CD4-positive, alpha-beta T cell treated with Interleukin-21 for 1 hour (primary cell): Measurements from ENCODE around the gene CCDC80.
A peak's percentile ranks its signal among the peaks of the same experiment; 100 is the strongest.

Experiments
- DNase-seq: peaks from one replicate; pipeline ENCODE4 v3.0.0-alpha.2; 2020

The CCDC80 gene

DNA sequence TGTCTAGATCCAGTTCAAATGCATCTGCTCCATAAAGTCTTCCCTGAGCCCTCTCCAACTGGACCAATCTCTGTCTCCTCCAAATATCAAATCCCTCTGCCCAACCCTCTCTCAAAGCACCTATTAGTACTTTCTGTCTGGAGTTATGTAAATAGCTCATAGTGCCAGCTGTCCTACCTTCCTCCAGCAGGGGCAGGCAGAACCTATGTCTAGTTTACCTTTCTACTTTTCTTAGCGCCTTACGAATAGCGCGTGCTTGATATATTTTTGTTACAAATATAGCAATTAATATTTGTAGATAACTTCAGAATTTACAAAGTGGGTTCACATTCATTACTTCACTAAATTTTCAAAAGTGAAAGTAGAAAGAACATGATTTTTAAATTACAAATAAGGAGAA is 14.0 kb upstream of the CCDC80 start:
- no peak for DNase-seq

DNA sequence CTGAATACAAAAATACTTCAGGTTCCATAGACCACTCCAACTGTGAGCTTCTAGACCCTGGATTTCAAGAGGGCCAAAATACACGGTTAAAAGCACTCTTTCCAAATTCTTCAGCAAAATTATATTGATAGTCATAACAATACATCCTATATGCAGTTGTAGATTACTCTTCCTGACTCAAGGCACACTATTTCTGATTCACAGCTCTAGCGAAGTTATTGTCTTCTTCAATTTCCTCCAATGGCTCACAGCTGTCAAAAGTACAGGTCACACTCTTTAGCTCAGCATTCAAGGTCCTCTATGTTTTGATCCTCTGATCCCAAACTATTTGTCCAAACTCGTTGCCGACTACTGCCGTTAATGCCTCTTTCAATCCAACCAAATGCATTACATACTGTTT is 13.5 kb upstream of the CCDC80 start:
- no peak for DNase-seq

DNA sequence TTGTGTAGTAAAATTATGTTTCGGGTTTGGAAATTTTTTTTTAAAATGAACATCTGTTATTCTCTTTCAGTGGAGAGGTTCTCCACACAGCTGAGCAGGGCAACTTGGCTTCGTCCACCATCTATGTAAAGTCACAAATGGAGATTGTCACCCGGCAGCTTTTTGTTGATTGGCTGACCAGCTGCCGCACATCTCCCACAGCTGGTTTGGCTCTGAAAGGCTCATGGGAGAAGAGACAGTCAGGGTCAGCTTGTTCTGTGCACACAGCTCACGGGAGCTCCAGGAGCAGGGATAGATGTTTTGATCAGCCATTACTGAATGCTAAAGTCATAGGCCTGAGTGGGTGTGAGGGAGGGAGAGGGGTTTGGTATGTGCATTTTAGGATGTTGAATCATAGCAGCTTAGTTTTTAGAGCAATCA is 12.9 kb upstream of the CCDC80 start:
- no peak for DNase-seq

DNA sequence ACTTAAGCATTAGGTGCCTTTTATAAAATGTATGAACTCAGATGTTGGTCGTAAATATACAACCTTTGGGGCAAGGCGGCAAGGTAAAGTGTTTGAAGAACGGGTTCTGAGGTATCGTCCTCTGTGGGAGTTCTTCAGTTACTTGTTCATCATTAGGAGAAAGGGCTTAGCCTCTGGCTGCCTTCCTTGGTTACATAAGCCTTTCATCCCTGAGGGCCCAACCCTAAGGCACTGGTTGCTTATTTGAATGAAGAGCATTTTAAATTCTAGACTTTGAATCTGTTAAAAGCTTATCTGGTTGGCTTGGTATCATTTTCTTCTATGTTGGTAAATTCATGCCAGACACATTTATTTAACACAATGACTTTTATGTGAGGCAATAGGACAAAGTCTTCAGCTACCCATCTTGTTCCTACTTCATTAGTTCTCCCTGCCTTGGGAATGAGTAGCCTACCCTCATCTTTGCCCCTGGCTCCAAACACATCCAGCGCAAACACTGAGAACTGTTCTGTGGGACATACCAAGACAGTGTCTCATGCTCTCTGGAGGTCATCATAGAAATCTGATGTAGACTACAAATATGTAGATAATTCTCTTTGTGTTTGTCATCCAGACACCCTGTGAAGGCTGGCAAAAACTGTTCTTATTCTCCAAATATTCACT is 12.4 kb upstream of the CCDC80 start:
- DNase-seq, result no peak

DNA sequence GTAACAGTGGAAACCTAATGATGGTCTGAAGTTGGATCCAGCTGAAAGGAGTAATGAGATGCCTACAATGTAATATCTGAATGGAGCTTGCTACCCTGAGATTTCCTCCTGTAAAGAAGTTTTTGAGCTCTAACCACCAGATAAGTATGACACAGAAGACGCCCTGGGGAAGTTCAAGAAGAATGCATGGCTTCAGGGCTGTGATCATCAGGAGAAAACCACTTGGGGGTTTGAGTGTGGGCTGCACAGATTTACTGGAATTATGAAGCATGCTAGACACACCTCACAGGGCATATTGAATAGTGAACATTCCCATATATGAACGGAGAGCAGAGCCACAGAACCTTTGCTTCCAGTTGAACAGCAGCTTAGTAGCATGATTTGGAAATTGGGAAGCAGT is 10.6 kb upstream of the CCDC80 start:
- no peak for DNase-seq

DNA sequence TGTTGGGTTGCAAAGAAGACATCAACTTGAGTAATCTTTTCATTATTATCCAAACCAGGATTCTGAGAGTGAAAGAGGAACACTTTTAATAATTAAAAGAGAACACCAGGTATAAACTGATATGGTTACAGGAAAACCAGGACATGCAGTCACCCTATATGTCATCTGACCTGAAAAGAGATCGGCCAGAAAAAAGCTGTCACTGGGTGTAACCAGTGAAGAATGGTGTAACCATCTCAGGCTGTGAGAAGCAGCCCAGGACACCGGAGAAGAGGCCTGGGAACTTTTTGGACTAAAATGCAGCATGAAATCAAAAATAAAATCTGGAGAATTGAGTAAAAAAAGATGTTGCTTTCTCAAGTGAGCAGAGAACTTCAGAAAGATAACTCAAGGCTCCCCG is 10.1 kb upstream of the CCDC80 start:
- no peak for DNase-seq

DNA sequence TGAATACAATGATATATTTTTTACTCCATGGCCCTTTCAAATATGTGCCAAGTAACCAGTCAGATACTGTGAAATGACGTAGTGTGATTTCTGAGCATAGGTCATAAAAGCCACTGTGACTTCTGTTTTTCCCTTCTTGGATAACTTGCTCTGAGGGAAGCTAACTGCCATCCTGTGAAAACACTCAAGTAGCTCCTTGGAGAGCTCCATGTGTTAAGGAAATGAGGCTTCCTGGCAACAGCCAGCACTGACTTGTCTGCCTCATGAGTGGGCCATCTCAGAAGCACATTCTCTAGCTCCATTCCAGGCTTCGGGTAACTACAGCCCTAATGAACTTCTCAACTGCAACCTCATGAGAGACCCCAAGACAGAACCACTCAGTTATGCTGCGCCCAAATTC is 9.5 kb upstream of the CCDC80 start:
- no peak for DNase-seq

DNA sequence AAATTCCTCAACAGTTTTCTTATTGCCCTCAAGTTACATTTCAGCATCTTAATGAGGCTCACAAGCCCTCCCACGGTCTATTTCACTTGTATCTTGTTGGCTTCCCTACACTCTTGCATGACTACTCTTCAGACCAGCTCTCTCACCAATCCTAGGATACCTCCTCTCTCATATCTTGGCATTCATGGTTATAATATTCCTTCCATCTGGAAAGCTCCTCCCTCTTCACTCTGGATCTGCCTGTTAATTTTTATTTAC is 8.5 kb upstream of the CCDC80 start:
- DNase-seq, result no peak

DNA sequence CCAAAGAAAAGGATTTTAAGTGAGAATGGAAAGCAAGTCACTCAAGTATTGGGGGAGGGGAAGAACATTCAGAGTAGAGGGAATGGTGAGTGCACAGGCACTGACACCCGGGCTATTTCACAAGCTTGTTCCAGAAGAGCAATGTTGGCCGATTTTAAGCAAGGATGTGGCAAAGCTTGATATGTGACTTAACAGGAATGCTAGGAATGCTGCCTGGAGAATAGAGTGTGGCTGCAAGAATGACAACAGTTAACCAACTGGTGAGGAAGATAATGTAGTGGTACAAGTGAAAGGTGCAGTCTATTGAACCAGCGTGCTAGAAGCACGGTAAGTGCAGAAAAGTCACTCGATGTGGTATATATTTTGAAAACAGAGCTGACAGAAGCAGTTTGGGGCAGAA is 6.2 kb upstream of the CCDC80 start:
- no peak for DNase-seq

DNA sequence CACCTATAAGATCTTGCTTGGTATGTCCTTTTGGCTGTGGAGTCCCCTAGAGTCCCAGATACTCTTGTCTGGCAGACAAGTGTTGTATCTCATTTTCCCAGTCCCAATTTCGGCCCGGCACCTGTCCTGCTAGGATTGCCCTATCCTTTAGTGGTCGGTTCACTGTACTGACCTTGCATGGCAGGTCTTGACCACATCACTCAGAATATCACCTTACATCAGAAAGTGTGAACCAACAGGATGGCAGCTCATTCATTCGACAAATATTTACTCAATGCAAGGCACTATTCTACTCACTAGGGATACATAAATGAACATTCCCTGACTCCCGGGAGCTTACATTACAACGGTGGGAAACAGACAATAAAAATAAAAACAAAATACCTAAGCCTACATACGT is 5.7 kb upstream of the CCDC80 start:
- no peak for DNase-seq

DNA sequence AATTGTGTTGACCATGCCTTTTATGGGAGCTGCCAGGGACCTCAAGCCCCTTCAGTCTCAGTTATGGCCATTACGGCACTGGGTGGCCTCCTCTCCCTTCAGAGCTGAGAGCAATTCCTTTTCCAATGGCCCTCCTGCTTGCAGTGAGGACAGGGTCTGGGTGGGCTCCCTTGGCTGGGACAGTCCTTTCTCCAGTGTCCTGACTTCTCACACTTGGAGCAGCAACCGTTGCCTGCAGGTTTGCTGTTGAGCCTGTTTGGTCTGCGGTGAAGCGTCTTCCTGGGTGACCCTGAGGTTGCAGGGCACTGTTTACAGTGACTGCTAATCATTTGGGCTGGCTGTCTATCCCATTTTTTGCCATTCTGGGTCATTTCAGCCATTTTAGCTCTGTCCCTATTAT is 3.5 kb upstream of the CCDC80 start:
- DNase-seq, result no peak

DNA sequence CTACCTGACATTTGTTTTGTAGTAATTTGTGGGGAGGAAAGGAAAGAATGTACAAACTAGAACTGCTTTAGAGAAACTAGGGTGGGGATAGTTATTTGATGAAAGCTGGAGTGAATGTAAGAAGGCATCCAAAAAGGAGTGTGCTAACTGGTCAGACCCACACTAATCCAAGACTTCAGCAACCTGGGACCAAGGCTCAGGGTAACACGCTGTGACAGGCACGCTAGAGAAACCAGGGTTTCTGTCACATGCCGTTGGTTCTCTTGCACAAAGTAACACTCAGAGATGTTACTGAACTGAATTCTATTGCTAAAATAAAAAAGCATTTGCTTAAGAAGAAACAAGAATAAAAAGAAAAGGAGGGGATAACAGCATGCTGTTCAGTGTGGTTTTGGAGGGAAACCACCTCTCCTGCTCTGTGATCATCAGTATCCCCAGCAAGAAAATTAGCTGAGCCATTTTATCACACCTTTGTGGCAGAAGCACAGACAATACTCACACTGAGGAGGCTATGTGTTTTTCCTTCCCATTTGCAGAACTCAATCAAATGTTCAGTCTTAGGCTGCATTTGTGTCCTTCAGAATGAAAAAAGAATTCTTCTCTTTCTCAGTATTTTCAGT is 2.8 kb upstream of the CCDC80 start:
- peak; percentile 12 for DNase-seq

DNA sequence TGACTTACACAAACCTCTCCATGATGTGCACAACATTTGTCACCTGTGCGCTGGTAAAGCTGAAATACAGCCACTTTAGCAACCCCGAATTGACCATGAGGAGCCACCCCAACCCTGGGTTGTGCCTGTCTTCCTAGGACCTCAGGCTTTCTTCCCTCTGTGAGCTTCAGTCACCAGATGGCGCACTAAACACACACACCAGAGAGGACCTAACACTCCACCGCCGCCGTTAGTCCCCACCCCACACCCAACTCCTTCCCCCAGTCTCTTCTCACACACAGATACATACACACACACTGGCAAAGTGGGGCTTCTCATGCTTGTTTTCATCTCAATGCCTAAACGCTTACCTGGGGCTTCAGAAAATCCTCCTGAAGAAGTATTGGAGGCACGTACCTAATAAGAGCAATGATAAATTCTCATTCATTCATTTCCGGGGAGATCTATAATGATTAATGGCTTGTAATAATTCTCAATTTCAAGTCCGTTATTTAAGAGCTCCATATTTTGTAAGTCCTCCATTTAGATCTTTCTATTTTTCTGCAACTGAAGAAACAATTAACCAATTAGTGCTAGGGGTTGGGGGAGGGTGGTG is 2.1 kb upstream of the CCDC80 start:
- DNase-seq, result peak; percentile 85

DNA sequence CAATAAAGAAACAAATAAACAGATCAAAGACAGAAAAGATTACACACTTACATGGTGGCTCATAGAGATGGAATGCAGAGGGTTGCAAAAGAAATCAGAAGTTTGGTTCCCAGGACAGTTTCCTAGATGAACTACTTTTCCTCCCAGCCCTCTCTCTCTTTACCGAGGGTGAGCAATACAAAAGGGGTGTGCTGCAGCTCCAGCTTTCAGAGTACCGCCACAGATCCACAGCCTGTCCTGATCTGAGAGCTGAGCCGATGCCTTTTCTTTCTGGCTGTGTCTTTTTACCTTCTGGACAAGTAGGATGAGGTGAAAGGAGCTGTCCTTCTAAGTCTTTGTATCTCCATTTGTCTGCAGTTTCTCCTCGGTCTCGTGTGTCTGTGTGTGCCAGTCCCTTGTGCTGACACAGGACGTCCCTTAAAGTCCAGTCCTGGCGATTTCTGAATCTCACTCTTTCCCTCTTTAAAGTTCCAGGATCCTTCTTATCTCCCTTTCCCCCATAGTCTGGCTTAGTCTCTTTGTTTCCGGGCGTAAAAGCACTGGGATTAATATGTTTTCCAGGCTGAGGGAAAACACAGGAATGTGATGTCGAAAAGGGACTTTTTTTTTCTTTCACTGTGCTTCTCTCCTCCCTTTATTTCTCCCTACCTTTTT is 540 bp downstream of the CCDC80 start:
- no peak for DNase-seq

DNA sequence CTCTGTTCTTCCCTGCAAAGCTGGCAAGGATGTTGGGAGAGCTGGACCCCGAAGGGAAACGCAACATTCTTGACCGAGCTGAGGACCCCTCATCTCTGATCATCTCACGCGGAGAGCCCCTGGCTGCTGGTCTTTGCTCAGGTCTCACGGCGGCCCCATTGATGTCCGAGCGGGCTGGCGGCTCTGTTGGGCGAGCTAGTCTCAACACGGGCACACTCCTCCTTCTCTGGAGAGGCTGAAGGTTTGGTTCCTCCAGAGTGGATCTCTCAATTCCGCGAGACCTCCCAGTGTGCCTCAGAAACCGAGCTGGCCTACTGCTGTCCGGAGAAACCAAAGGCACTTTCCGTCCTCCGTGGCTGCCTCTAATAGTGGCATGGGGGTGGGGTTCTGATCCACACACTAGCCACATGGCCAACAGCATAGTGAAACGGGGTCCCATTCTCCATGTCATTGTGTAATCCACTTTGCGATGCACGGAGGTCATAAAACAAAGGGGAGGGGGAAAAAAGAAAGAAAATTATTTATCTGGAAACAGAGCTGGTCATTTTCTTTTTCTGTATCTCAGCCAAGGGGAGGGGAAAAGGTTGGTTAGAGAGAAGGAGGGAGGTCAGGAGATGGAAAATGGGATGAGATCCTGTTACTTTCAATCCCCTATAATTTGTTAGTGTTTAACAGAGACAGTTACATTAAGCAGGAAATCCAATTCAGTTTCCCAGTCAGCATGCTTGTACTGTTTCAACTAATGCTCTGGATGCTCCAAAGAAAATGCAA is 1.3 kb downstream of the CCDC80 start:
- DNase-seq, result no peak

DNA sequence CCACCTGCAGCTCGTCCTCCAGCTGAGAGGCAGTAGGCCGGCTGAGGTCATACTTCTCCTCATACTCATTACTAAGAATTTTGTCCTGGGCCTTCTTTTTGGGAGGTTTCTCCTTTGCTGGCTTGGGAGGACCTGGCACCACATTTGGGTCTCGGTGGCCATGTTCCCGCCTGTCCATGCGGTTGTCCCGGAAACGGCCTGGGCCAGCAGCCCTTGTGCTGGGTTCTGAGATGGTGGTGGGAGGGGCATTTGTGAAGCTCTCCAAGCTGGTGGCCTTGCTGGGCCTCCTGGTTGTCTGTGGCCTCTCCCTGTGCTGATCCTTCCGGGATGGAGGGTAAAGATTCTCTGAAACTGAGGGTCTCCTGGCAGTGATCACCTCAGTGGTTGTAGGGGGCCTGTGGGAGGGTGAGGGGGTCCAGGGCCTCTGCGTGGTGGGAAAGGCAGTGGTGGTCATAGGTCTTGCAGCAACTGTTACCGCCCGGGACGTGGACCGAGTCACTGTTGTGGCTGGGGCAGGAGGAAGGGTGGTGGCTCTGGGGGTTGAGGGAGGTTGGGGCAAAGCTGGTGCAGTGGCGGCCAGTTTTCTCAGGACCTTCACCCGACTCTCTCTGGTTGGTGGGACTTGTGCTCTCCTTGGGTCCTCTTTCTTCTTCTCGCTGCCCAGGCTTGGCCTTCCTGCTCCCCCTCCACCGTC is 2.5 kb downstream of the CCDC80 start:
- no peak for DNase-seq

DNA sequence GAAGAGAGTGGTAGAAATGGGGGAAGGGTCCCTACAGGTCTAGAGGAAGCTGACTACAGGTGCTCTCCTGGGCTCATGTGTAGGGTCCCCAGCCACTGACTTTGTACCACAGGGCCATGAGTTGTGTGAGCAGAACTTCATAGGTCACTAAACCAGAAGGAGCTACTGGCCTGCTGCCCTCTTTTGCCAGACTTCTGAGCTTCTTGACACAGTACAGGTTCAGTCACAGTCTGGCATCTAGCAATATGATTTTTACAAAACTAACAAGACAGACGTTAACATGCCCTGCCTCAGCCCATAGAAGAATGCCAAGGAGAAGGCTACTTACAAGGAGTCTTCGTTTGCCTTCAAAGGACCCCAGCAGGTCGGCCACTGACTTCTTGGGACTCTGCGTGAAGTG is 3.2 kb downstream of the CCDC80 start:
- no peak for DNase-seq

DNA sequence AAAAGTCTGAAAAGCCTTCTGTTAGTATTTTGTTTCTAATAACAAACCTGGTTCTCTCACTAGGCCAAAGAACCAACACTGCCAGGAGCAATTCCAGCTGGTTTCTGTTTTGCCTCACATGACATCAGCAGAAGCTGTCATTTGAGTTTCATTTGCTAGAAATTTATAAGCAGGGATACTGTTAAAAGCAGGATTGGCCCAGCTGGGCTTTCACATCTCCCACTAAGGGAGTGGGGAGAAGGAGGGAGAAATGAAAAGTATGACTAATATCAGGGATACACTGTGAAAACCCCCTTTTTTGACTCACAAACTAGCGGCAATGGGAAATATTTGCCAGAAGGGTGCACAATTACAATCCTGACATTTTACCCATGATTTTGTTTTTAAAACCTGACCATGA is 5.3 kb downstream of the CCDC80 start:
- DNase-seq, result no peak

DNA sequence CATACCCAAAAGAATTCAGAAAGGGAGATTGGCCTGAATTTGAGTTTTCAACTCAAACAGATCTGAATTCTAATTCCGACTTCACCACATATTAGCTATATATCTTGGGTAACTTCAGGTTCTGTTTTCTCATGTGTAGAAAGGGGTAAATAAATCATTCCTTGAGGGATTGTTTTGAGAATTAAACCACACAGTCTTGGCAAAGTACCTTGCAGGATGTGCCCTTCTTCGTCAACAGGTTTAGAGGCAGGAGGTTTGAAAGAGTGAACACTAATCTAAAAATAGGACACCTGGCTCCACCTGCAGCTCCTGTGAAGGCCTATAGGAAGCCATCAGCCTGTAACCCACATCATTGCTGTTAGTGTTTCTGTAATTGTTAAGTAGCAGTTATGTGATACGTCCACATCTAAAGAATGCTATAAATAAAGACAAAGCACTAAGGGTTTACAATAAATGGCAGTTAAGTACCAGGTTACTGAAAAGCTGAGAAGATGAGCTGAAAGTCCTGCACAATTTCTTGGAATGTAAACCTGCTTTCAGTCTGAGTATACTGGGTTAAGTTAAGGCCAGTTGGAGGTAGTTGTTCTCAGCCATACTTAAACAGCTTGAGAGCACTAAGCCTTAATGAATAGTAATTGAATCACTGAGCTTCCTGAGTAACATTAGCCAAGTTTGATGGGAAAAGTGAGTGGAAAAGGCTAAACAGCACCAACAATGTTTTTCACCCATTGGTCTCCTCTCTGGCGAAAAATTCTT is 6.0 kb downstream of the CCDC80 start:
- no peak for DNase-seq

DNA sequence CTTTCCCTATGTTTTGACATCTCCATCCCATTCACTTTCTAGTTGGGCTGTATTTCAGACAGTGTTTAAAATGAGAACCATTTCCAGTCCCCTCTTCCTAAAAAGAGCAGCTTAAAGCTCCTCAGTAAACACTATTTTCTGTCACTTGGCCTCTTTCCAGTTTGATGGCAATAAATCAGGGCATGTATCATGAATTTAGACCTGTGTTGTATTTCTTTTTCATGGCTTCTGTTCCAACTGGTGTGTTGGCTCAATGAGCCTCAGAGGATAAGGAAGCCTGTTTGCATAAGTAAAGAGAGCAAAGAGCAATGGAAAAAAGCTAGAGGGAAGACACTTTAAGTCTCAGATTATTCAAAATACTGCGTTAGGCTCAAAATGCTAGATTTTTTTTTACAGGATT is 7.2 kb downstream of the CCDC80 start:
- no peak for DNase-seq

DNA sequence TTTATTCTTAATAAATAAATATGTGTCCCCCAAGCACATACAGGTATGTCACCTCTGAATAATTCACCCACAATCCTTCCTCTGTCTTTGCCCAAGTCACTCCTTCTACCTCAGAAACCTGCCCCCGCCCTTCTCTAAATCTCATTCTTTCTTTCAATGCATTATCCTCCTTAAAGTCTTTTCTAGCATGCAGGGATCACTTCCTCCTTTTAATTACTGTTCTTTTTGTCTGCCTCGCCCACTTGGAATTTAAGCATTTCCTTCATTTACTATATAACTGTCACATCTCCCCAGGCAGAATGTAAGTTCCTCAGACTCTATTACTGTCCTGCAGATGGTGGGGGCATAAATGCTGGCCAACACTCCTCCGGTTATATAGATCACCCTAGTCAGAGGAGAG is 7.8 kb downstream of the CCDC80 start:
- no peak for DNase-seq

DNA sequence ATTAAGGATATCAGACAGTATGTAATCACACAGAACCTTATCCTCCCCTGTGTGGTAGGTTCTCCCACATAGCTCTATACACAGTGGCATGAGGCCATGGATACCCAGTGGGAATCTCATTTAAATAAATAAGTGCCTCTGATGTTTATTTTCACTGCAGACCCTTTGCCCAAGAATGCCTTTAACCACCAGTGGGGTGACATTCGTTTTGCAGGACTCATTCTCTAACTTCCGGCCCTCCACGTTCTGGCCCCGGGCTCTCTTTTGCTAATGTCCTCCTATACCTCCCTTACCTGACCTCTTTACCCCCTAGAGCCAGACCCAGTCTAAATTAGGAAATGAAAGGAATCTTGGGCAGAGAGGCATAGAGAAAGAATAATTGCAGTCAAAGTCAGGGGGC is 8.3 kb downstream of the CCDC80 start:
- DNase-seq, result no peak
